Activated naive CD4-positive, alpha-beta T cell treated with anti-CD3 and anti-CD28 coated beads, Interleukin-2, amount 50 U/mL, for 16 hours (primary cell): Measurements from ENCODE around the gene NAA10.
"Not testable (repeated sequence)": the region's sequence is repeated elsewhere in the genome, so short reads cannot be mapped to it uniquely, and the experiment has no call there.

ENCODE experiments used
- DNase-seq: peaks from one replicate; pipeline ENCODE4 v3.0.0-alpha.2; 2020

NAA10 gene

GRCh38 chrX:153934762-153935325 lies at the start of gene NAA10:
NAA10 (minus strand) TSS chrX:153935037; CDS start chrX:153934904, 133 bp downstream.
- DNase-seq: peak; percentile 66

GRCh38 chrX:153983321-153983801 lies 48.5 kb upstream of the NAA10 start:
- no peak for DNase-seq

- DNase-seq: no peak
These were observed 47.1 kb upstream of the NAA10 start for GRCh38 chrX:153981771-153982533.

DNA sequence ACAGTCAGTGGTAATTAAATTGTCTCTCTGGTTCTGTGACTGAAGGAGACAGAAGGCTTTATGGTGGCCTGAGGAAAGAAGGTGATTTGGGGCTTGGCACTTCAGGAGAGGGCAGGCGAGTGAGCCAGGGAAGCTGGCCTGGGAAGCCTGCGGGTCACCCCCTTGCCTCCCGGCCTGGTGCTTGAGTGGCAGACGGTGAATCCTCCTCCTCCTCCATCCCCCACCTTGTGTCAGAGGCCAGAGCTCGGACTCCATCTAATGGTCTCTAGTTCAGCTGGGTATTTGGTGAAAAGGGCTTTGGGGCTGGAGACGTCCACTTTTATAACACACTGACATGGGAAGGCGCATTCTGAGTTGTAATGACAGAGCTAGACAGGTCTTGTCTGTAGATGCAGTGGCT lies 46.4 kb upstream of the NAA10 start:
- no peak for DNase-seq

GRCh38 chrX:153980394-153980793 lies 45.6 kb upstream of the NAA10 start:
- not testable (repeated sequence) for DNase-seq

- DNase-seq: no peak
These were observed 40.0 kb upstream of the NAA10 start for GRCh38 chrX:153974726-153975286.

- no peak for DNase-seq
These were observed 39.3 kb upstream of the NAA10 start for GRCh38 chrX:153974003-153974725.

- no peak for DNase-seq
These were observed 38.5 kb upstream of the NAA10 start for GRCh38 chrX:153973127-153974002.

GRCh38 chrX:153972368-153973126 lies 37.7 kb upstream of the NAA10 start, which contains the start of gene TMEM187:
TMEM187 (plus strand) TSS chrX:153972754; CDS start chrX:153982063, 9,309 bp downstream.
- DNase-seq: peak; percentile 87

- peak; percentile 89 for DNase-seq
These were observed 36.9 kb upstream of the NAA10 start, which contains the start of gene HCFC1 for GRCh38 chrX:153971450-153972367. HCFC1 (minus strand) TSS chrX:153971818; CDS start chrX:153970840, 978 bp downstream.

- DNase-seq: peak; percentile 85
These were observed 36.2 kb upstream of the NAA10 start for GRCh38 chrX:153971124-153971449.

DNA sequence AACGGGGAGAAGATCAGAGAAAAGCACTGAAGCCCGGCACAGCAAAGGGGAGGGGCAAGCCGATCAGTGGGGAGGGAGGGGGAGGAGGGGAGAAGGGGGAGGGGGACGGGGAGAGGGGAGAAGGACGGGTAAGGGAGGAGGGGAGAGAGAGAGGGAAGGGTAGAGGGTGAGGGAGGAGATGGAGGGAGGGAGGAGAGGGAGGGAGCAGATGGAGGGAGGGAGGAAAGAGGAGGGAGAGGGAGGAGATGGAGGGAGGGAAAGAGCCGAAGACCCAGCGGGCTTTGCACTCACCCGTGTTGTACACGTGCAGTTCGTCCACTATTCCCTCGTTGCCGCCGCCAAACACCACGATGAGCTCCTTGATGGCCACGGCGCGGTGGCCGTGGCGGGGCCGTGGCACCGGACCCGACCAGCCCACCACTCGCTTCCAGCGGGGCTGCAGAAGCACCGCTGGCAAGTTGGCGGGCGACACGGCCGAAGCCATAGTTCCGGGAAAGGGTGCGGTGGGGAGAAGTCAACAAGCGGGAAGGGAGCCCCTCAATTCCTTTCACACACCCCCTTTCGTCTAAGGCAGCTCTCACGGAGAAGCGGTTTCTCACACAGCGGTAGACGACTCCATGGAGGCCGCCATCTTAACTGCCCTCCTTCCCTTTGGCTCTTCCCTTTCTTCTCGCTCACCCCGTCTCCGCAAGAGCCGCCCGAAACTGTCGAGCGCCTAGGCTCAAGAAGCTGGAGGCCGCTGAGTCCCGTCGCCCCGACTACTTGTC lies 35.7 kb upstream of the NAA10 start:
- no peak for DNase-seq

DNA sequence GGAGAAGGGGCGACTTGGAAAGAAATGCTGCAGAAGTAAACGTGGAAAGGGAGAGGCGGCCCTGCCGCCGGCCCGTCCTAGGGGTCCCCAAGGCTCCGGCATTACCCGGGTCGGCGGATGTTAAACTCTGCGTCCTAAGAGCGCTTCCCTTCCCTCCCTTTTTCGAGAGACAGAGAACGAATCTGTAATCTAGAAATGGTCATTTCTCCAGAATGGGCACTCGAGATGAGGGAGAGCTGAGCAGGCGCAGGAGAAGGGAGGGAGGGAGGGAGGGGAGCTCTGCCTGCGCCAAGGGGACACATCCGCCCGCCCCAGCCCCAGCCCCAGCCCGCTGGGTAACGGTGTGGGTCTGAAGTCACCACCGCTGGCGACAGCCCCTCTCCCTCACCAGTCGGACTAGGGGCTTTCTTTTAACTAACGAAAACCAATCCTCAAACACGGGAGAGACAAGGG lies 35.1 kb upstream of the NAA10 start:
- DNase-seq: no peak

DNA sequence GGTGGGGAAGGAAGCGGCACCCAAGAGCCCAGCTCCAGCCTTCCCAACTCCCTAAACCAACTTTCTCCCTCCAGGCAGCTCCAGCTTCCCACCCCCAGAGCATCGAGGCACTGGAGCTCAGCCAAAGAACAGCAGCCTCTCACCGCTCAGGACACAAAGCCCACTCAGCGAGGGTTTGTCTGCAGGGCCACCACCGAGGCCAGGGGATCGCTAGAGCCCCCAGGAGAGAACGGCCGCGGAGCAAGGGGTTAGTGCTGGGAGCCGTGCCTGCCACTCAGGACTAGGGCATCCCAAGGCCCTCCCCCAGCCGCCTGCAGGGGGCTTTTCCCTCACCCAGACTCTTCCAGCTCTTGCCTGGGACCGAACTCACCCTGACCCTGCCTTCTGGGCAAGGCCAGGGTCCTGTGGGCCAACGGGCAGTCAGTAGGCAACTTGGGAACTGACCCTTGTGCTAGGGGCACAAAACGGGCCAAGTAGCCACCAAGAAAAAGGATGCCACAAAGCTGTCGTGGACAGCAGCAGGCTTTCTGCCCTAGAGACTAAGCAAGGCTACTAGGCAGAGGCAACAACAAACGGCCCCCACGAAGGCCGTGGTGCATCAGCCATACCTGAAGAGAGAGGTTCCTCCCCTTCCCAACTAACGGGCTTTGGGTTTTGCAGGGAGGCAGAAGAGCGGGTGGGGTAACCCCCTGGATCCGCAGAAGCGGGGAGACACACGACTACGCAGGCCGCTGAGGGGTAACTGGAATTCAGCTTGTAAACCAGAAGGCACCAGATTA lies 34.5 kb upstream of the NAA10 start:
- no peak for DNase-seq

DNA sequence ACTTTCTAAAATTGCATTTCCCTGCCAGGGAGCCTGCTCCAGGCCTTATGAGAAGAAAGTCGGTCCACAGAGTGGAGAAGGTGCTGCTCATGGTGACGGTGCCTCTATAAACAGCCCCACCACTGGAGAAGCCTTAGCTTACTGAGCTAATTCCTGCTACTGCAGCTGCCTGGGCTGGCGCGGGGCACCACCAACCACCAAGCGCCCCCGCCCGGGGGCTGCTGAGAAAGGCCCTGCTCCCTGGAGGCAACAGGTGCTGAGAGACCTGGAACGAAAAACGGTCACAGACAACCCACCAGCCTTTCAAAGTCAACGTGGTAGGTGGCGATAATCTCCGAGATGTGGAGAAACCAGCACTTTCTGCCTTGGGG lies 33.9 kb upstream of the NAA10 start:
- DNase-seq: peak; percentile 51

- DNase-seq: no peak
These were observed 33.4 kb upstream of the NAA10 start for GRCh38 chrX:153968255-153968654.

DNA sequence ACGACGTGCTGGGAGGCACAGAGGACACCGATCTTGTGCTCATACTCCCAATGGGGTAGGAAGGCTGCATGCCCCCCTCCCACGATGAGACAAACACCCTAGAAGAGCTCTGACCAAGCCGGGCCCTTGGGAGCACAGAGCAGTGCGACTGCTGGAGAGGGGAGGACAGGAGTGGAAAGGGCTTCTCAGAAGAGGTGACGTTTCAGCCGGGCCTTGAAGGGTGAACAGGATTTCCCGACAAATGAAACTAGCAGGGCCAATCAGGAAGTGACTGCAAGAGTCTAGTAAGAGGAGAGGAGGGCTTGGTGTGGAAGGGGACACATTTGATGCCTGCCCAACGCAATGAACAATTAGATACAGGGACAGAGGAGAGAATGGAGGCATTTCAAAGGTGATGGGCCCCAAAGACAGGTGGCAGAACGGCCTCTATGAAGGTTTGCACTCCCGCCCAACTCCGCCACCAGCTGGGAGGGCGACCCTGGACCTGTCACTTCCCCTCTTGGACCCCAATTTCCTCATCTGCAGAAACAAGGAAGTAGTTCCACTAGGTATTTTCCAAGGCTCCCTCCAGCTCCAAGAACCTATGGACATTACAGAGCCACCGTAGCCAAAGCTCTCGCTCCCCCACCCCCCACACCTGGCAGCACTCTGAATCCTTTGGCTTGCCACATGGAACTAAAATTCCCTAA lies 32.8 kb upstream of the NAA10 start:
- DNase-seq: no peak
